OCI-LY1 (cell line): Measurements from ENCODE around the gene ABLIM1.
A peak's percentile ranks its signal among the peaks of the same experiment; 100 is the strongest.

Experiments used
- H2AFZ ChIP-seq: fragments of 200-600 bp; sonication (generic), shearing (Covaris generic); 2 replicates; pipeline ENCODE4 v1.6.0; 2014; ENCODE audit warnings: antibody characterized with exemption, mild to moderate bottlenecking, low read length
- H3F3A ChIP-seq: fragments of 200-600 bp; sonication (generic), shearing (Covaris generic); 2 replicates; pipeline ENCODE4 v1.6.0; 2014; ENCODE audit warnings: mild to moderate bottlenecking, antibody characterized with exemption, low read length, moderate library complexity; ENCODE audit not compliant: insufficient read depth
- H3K27ac ChIP-seq: fragments of 200-600 bp; sonication (generic); 2 replicates; pipeline ENCODE4 v1.5.1; 2014; ENCODE audit warnings: low read length, mixed run types, mild to moderate bottlenecking, low read depth; ENCODE audit not compliant: poor library complexity, severe bottlenecking
- H3K27me3 ChIP-seq: fragments of 200-600 bp; sonication (generic); 2 replicates; pipeline ENCODE4 v1.6.0; 2014; ENCODE audit warnings: antibody characterized with exemption, mild to moderate bottlenecking, low read length, moderate library complexity; ENCODE audit not compliant: insufficient read depth
- H3K36me3 ChIP-seq: fragments of 200-600 bp; sonication (generic); 2 replicates; pipeline ENCODE4 v1.6.1; 2014; ENCODE audit warnings: mild to moderate bottlenecking, antibody characterized with exemption, low read length, moderate library complexity, mixed read lengths; ENCODE audit not compliant: insufficient read depth
- H3K4me1 ChIP-seq: fragments of 200-600 bp; sonication (generic); 2 replicates; pipeline ENCODE4 v1.5.1; 2014; ENCODE audit warnings: mild to moderate bottlenecking, low read length, moderate library complexity; ENCODE audit not compliant: insufficient read depth, severe bottlenecking
- H3K4me2 ChIP-seq: fragments of 200-600 bp; sonication (generic), shearing (Covaris generic); 2 replicates; pipeline ENCODE4 v1.6.1; 2014; ENCODE audit warnings: low read length
- H3K4me3 ChIP-seq: fragments of 200-600 bp; sonication (generic); 2 replicates; pipeline ENCODE4 v1.5.1; 2014; ENCODE audit warnings: low read length, low read depth, mild to moderate bottlenecking, mixed read lengths; ENCODE audit not compliant: poor library complexity, severe bottlenecking
- H3K79me2 ChIP-seq: fragments of 200-600 bp; shearing (Covaris generic); 2 replicates; pipeline ENCODE4 v1.6.1; 2016; ENCODE audit warnings: mixed run types, low read length, mixed read lengths; ENCODE audit not compliant: insufficient read depth
- H3K9ac ChIP-seq: fragments of 200-600 bp; sonication (generic), shearing (Covaris generic); 2 replicates; pipeline ENCODE4 v1.6.1; 2014; ENCODE audit warnings: mild to moderate bottlenecking, low read length, mixed read lengths
- H3K9me2 ChIP-seq: fragments of 200-600 bp; sonication (generic), shearing (Covaris generic); 2 replicates; pipeline ENCODE4 v1.6.1; 2014; ENCODE audit warnings: low read depth, mild to moderate bottlenecking, low read length, mixed read lengths
- H3K9me3 ChIP-seq: fragments of 200-600 bp; shearing (Covaris generic); 2 replicates; pipeline ENCODE4 v1.6.1; 2014; ENCODE audit warnings: low read length, mixed read lengths
- H4K20me1 ChIP-seq: fragments of 200-600 bp; sonication (generic), shearing (Covaris generic); 2 replicates; pipeline ENCODE4 v1.6.0; 2016; ENCODE audit warnings: mild to moderate bottlenecking, low read length; ENCODE audit not compliant: insufficient read depth
- EZH2 ChIP-seq: fragments of 200-600 bp; sonication (generic), shearing (Covaris generic); IDR thresholded peaks from 2 replicates; pipeline ENCODE4 v1.8.0; 2017; ENCODE audit warnings: borderline replicate concordance, mixed run types, mild to moderate bottlenecking, antibody characterized with exemption, low read length, moderate library complexity, mixed read lengths
- TF ChIP-seq, protein P1 (sequence below): fragments of 200-600 bp; sonication (generic), shearing (Covaris generic); IDR thresholded peaks from 2 replicates; pipeline ENCODE4 v1.5.1; 2017; ENCODE audit warnings: mild to moderate bottlenecking, antibody characterized with exemption, low read length, moderate library complexity, mixed read lengths

The ABLIM1 gene

DNA sequence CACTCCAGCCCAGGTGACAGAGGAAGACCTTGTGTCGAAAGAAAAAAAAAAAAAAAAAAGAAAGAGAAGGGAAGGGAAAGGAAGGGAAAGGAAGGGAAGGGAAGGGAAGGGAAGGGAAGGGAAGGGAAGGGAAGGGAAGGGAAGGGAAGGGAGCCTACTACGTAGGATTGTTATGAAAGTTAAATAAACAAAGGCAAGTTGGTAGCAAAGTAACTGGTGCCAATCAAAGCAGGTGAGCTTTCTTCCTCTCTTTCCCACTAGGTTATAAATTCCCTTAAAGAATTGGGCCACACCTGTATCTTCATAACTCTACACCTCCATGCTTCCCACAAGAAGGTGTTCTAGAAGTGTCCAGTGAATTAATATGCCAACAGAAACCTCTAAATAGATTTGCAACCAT lies 157.4 kb downstream of the ABLIM1 start:
- Histone ChIP-seq H2AFZ (no peak overlapping the region), H3K4me2 (no peak overlapping the region), H3K79me2 (peaks cover 11% of the 10 kb centered on the region; the same call in 1 of the 2 replicates), H3K27me3 (no peaks in the 10 kb centered on the region), H4K20me1 (no peaks in the 10 kb centered on the region), H3K9me3 (no peaks in the 10 kb centered on the region), H3K4me1 (peaks cover 60% of the 10 kb centered on the region), H3K9me2 (no peaks in the 10 kb centered on the region), H3K9ac (no peak overlapping the region), H3F3A (no peaks in the 10 kb centered on the region; the same call in 1 of the 2 replicates), H3K4me3 (no peak overlapping the region), H3K27ac (peak overlapping the region; percentile 97), H3K36me3 (peaks cover 4% of the 10 kb centered on the region)
- TF ChIP-seq EZH2 = no peak

DNA sequence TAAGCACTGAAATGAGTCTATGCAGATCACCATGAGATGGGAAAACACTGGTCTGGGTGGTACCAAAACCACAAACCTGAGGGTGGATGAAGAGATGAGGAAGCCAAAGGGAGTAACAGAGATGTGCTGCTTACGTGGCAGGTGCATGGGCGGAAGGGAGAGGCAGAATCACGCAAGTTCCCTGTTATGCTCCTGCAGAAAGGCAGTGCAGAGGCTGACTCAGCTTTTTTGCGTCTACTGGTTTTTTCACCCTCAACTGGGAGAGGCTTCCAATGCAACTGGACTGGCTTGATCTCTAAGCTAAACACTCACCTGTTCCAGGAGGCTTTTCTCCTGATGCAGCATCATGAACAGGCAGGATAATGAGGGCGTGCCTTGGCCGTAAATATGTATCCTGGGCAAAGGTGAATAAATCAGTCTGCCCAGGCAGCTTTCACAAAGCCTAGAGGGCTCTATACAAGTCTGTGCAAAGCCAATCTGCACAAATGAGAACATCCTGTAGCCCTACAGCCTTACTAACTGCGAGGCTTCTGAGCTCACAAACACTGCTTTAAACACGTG lies 158.4 kb downstream of the ABLIM1 start:
- Histone ChIP-seq H3K79me2 (peaks cover 7% of the 10 kb centered on the region; the same call in 1 of the 2 replicates), H3K27ac (peak overlapping the region; percentile 97), H3K36me3 (peaks cover 12% of the 10 kb centered on the region), H4K20me1 (no peaks in the 10 kb centered on the region), H3K9ac (peak overlapping the region; percentile 75; the same call in 1 of the 2 replicates), H3K27me3 (no peaks in the 10 kb centered on the region), H3K9me3 (no peaks in the 10 kb centered on the region), H3K4me2 (peak overlapping the region; percentile 84), H3K4me1 (peaks cover 62% of the 10 kb centered on the region), H3K4me3 (peak overlapping the region; percentile 24), H3F3A (peaks cover 3% of the 10 kb centered on the region; the same call in 1 of the 2 replicates), H3K9me2 (no peaks in the 10 kb centered on the region), H2AFZ (no peak overlapping the region)
- TF ChIP-seq, protein P1, sequence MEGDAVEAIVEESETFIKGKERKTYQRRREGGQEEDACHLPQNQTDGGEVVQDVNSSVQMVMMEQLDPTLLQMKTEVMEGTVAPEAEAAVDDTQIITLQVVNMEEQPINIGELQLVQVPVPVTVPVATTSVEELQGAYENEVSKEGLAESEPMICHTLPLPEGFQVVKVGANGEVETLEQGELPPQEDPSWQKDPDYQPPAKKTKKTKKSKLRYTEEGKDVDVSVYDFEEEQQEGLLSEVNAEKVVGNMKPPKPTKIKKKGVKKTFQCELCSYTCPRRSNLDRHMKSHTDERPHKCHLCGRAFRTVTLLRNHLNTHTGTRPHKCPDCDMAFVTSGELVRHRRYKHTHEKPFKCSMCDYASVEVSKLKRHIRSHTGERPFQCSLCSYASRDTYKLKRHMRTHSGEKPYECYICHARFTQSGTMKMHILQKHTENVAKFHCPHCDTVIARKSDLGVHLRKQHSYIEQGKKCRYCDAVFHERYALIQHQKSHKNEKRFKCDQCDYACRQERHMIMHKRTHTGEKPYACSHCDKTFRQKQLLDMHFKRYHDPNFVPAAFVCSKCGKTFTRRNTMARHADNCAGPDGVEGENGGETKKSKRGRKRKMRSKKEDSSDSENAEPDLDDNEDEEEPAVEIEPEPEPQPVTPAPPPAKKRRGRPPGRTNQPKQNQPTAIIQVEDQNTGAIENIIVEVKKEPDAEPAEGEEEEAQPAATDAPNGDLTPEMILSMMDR = no peak
- TF ChIP-seq EZH2 = no peak

DNA sequence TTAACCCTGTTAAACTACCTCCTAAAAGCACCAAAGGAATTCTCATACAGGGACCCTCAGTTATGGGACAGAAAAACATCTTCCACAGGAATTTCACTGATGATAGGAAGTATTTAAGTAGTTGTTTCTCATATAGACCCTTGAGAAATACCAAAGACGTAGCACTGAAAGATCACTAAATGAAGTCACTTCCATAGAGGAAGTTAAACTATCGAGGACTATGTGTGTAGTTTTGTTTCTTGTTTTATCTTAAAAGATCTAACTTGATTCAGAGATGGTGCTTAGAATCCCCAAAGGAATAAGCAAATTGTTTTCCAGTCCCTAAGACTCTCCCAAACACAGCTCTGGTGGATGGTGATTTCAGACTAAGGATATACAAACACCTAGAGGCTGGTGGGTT lies 159.0 kb downstream of the ABLIM1 start:
- H3K9ac ChIP-seq = peak overlapping the region; percentile 75
- H3K4me2 ChIP-seq = peak overlapping the region; percentile 84
- no peaks in the 10 kb centered on the region for H3K27me3 ChIP-seq
- H2AFZ ChIP-seq = no peak overlapping the region
- peaks cover 3% of the 10 kb centered on the region; the same call in 1 of the 2 replicates for H3F3A ChIP-seq
- no peaks in the 10 kb centered on the region for H3K9me2 ChIP-seq
- H3K27ac ChIP-seq = peak overlapping the region; percentile 97
- H3K9me3 ChIP-seq = no peaks in the 10 kb centered on the region
- H3K4me1 ChIP-seq = peaks cover 68% of the 10 kb centered on the region
- peaks cover 10% of the 10 kb centered on the region; the same call in 1 of the 2 replicates for H3K79me2 ChIP-seq
- TF ChIP-seq, protein P1 = no peak
- TF ChIP-seq EZH2 = no peak
- peaks cover 12% of the 10 kb centered on the region for H3K36me3 ChIP-seq
- H4K20me1 ChIP-seq = no peaks in the 10 kb centered on the region
- H3K4me3 ChIP-seq = peak overlapping the region; percentile 24
